ENCODE results near the gene SGSM1. TPM values are rescaled to one million over a fixed set of nuclear protein-coding genes. Genes with fewer than 3 reads are reported as not detected.

The SGSM1 gene
- total and polyA plus RNA-seq, 10 of the 15 experiments (the other 5 are each of a cell fraction or from before 2014, with no cell fraction given) = not detected

GRCh38 chr22:24824250-24824649 lies 18.2 kb downstream of the SGSM1 start:
- RAD21 ChIA-PET (ENCODE audit: unreplicated experiment) = no interaction called here

More at GRCh38 chr22:24824250-24824649, 18.2 kb downstream of the SGSM1 start:
- Histone ChIP-seq H3K27ac (ENCODE audit: control insufficient read depth, insufficient read depth) (no peak overlapping the region), H3K9me3 (replicated peaks; ENCODE audit: control insufficient read depth, insufficient read depth, low read length) (no peaks in the 10 kb centered on the region), H3K79me2 (ENCODE audit: control insufficient read depth, insufficient read depth, low read length) (no peaks in the 10 kb centered on the region), H3K4me3 (no peak overlapping the region), H3K4me2 (ENCODE audit: control insufficient read depth, insufficient read depth) (no peak overlapping the region), H4K20me1 (ENCODE audit: control insufficient read depth, insufficient read depth) (no peaks in the 10 kb centered on the region), H3K4me1 (ENCODE audit: control insufficient read depth, insufficient read depth, low read length) (no peaks in the 10 kb centered on the region), H3K36me3 (ENCODE audit: control insufficient read depth in 2 of 2, insufficient read depth in 2 of 2, low read length in 1 of 2) (no peaks in the 10 kb centered on the region), H3K27me3 (replicated peaks in 1 of 2; ENCODE audit: control insufficient read depth in 2 of 2, insufficient read depth in 2 of 2, low read length in 1 of 2) (peaks cover 0 to 4% of the 10 kb centered on the region in 2 experiments; a peak in 2 of 4 replicates), H2AFZ (ENCODE audit: control insufficient read depth, low read depth, low read length) (no peak overlapping the region), H3K9ac (ENCODE audit: control insufficient read depth, insufficient read depth, low read length) (no peak overlapping the region)
- no TSS peak for BruUV-seq (replicated peaks)
- WGBS (ENCODE audit: insufficient coverage, insufficient replicate concordance, low lambda C conversion rate, missing lambda C conversion rate) = 3% methylated on average over 3 of the region's 3 CpGs
- TF ChIP-seq IKZF2 (IDR thresholded peaks at IDR 0.05) = no peak
- TF ChIP-seq ETV6 (conservative IDR thresholded peaks at IDR 0.05 in 1 of 2, IDR thresholded peaks at IDR 0.05 in 1 of 2; ENCODE audit: borderline replicate concordance in 1 of 2, low read depth in 1 of 2) = no peak
- no peak for TF ChIP-seq BHLHE40 (IDR thresholded peaks at IDR 0.05; ENCODE audit: borderline replicate concordance in 1 of 2, low read depth in 2 of 2, low read length in 1 of 2)
- no peak for TF ChIP-seq SP1 (IDR thresholded peaks at IDR 0.05; ENCODE audit: low read depth, low read length)
- no peak for TF ChIP-seq SRF (IDR thresholded peaks at IDR 0.05; ENCODE audit: low read depth in 2 of 2, low read length in 2 of 2)
- no peak for TF ChIP-seq SMARCA5 (IDR thresholded peaks at IDR 0.05)
- TF ChIP-seq, protein P1, sequence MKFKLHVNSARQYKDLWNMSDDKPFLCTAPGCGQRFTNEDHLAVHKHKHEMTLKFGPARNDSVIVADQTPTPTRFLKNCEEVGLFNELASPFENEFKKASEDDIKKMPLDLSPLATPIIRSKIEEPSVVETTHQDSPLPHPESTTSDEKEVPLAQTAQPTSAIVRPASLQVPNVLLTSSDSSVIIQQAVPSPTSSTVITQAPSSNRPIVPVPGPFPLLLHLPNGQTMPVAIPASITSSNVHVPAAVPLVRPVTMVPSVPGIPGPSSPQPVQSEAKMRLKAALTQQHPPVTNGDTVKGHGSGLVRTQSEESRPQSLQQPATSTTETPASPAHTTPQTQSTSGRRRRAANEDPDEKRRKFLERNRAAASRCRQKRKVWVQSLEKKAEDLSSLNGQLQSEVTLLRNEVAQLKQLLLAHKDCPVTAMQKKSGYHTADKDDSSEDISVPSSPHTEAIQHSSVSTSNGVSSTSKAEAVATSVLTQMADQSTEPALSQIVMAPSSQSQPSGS (IDR thresholded peaks at IDR 0.05; ENCODE audit: low read length) = no peak
- no peak for TF ChIP-seq BRCA1 (IDR thresholded peaks at IDR 0.05; ENCODE audit: low read depth, low read length)
- no peak for TF ChIP-seq CEBPB (IDR thresholded peaks at IDR 0.05; ENCODE audit: borderline replicate concordance in 1 of 2, low read depth in 2 of 2, low read length in 2 of 2)
- TF ChIP-seq BCL3 (IDR thresholded peaks at IDR 0.05; ENCODE audit: borderline replicate concordance, insufficient read depth, low read depth, low read length, poor library complexity, severe bottlenecking) = no peak
- CTCF ChIA-PET = interaction anchor here (0.9 kb wide), 1 partner anchor 22 kb away, joined by 7 read pairs; no protein-coding TSS in a partner anchor
- DNase-seq (ENCODE audit: low read depth, low spot score) = no peak
- no peak for FAIRE-seq
- in situ Hi-C loops (cut with MboI) = no loop called here
- no peak for ATAC-seq
- POLR2A ChIA-PET = no interaction called here
- SMC1A ChIA-PET (ENCODE audit: uncharacterized antibody, unreplicated experiment) = no interaction called here
- intact Hi-C loops (cut with micrococcal nuclease; ENCODE audit: unreplicated experiment) = no loop called here

All from GM12878 (cell line).